GM19193 (cell line): Measurements from ENCODE around the gene MAD1L1.

Source experiments
- POLR2A ChIP-seq: IDR thresholded peaks from 4 replicates; pipeline ENCODE4 v1.6.1; 2011; ENCODE audit not compliant: insufficient read depth, insufficient read length; ENCODE audit errors: extremely low read depth

The MAD1L1 gene

GRCh38 chr7:1844336-1844950 lies 388.3 kb downstream of the MAD1L1 start:
- no peak for TF ChIP-seq POLR2A

- TF ChIP-seq POLR2A: no peak
These were observed 388.8 kb downstream of the MAD1L1 start for GRCh38 chr7:1843921-1844335.

GRCh38 chr7:1843271-1843861 lies 389.4 kb downstream of the MAD1L1 start:
- no peak for TF ChIP-seq POLR2A

GRCh38 chr7:1842321-1843221 lies 390.2 kb downstream of the MAD1L1 start:
- no peak for TF ChIP-seq POLR2A

GRCh38 chr7:1839701-1840100 lies 393.0 kb downstream of the MAD1L1 start:
- no peak for TF ChIP-seq POLR2A

GRCh38 chr7:1829111-1829510 lies 403.6 kb downstream of the MAD1L1 start:
- no peak for TF ChIP-seq POLR2A

GRCh38 chr7:1825897-1826741 lies 406.6 kb downstream of the MAD1L1 start:
- no peak for TF ChIP-seq POLR2A

GRCh38 chr7:1823376-1824150 lies 409.2 kb downstream of the MAD1L1 start:
- no peak for TF ChIP-seq POLR2A

GRCh38 chr7:1819259-1819841 lies 413.4 kb downstream of the MAD1L1 start:
- no peak for TF ChIP-seq POLR2A

- no peak for TF ChIP-seq POLR2A
These were observed 414.0 kb downstream of the MAD1L1 start for GRCh38 chr7:1818575-1819258.

- no peak for TF ChIP-seq POLR2A
These were observed 415.6 kb downstream of the MAD1L1 start for GRCh38 chr7:1817061-1817712.

- TF ChIP-seq POLR2A: no peak
These were observed 417.7 kb downstream of the MAD1L1 start for GRCh38 chr7:1815051-1815481.
